SH-SY5Y (cell line): Measurements from ENCODE around the gene STK35.

Experiments
- GATA2 ChIP-seq: IDR thresholded peaks from 2 replicates; pipeline ENCODE4 v1.6.1; 2011; ENCODE audit warnings: mild to moderate bottlenecking, low read depth, low read length
- GATA3 ChIP-seq: IDR thresholded peaks from 2 replicates; pipeline ENCODE4 v1.6.1; 2011; ENCODE audit warnings: low read depth, mild to moderate bottlenecking, low read length, moderate library complexity

DNA sequence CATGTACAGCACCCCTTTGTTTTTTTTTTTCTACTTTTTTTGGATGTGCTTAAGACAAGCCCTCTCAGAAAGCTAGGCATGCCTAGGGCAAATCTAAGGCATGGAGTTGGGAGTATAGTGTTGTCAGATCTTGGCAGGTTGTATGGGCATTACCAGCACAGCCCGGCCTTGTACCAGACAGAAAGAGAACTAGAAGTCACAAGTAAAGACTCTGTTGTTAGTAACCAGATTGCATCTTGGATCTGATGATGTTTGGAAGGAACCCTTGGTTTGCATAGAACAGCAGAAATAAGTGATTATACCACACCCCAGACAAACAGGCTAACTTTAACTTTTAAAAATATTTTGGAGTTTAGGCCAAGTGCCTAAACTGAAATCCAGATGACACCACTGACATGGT is 25.6 kb downstream of the STK35 start:
- TF ChIP-seq GATA2 (no peak), GATA3 (no peak)
